Stimulated activated CD4-positive, alpha-beta T cell treated with anti-CD3 and anti-CD28 coated beads, TNF-alpha, amount 100 ng/mL, for 4 hours (primary cell): ENCODE data around the gene SELL.
"Not testable (repeated sequence)": the region's sequence is repeated elsewhere in the genome, so short reads cannot be mapped to it uniquely, and the experiment has no call there.

Source experiments
- DNase-seq, 3 experiments: peaks; one replicate each; pipeline ENCODE4 v3.0.0-alpha.2; 2020; ENCODE audit warnings: low read depth in 3 of 3

Gene SELL

DNA sequence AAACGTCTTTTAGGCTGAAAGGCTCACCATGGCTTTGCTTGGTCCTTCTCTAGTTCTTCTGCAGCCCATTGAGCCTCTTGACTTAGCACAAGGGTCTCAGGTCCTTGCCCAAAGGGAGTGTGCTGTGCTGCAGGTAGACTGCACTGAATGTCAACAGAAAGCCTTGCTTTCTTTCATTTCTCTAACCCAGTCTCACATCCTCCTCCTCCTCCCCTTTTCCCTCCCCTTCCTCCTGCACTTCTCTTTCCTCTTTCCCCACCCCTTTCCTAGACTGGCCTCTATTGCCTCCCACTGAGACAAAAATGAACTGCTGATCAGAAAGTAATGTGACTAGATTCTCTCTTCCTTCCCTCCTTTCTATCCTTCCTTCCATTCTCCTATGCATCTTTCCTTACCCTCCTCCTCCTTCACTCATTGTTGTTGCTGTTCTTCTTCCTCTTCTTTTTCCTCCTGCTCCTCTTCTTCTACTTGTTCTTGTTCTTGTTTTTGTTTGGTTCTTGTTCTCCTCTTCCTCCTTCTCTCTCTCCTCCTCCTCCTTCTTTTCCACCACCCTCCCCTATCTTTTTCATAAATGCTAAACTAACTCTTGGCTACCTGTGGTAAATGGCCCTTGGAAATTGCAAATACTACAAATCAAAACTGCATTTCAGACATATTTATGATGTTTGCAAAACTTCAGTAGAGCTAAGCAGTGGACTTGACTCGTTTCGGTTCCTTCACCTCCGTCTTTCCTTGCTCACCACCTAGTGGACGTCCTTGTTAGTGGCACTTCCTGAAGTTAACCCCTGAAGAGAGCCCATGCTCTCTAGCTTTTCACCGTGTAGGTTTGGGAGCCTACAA is at the start of gene SELL:
Gene SELL (minus strand): TSS at position 152 of the 840 bp plus-strand sequence. CDS start 122 bp downstream, at position 30.
- peak in 2 of 3 experiments; percentile 55 to 64 for DNase-seq

- DNase-seq = no peak
These were observed 47.6 kb upstream of the SELL start for GRCh38 chr1:169759038-169759437.

DNA sequence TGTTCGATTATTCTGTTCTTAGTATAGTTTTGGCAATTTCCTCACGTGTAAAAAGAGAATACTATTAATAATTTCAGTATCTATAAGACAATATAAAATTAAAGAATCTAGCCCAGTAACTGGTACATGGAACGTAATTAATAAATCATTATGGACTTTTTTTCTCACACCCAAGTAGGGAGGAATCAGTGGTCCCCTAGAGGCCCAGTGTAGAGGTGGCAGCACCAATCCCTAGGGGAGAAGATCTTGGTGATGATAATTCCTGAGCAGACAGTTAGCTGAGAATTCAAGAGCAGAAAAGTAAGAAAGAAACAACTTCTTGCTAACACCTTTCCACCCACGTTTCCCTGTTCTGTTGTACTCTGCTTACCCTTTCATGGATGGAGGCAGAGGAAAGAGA is 42.1 kb upstream of the SELL start:
- no peak for DNase-seq

GRCh38 chr1:169750041-169750440 is 38.6 kb upstream of the SELL start:
- DNase-seq = no peak

GRCh38 chr1:169746550-169746949 is 35.1 kb upstream of the SELL start:
- no peak for DNase-seq

DNA sequence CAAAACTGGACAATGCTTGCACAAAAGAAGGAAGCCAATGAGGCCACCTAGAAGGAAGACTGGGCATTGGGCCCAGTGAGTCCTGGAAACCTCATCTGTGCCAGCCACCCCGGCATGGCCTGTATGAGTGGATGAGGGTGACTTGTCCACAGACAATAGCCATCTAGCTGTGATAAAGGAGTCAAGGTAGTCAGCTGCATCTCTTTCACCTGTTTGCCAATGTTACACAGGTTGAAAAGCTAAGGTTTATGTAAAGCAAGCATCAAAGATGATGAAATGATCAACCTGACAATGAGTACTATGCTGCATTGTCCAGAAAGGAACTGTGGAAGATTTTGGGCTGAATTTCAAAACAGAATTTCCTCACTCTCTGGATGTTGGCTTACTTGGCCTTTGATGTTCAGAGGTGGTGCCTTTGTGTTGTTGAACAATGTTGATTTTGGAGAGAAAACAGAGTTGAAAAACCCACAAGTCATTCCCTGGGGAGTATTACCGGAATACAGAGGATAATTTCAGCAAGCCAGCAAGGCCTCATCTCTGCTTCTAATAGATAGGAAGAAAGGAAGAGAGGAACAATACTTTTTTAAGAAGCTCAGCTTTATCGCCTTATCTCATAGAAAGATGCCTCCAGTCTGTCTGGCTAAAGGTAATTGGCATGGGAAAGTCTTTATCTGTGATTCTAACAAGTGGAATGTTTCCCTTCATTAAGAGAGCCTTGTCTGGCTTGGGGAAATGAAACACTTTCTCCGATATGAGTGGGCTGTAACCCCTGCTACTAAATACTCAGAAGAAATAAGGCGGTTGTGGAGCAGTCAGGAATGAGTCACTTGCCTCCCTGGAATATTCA is 33.8 kb upstream of the SELL start:
- no peak for DNase-seq

GRCh38 chr1:169741666-169742394 is 30.4 kb upstream of the SELL start:
- DNase-seq = no peak

DNA sequence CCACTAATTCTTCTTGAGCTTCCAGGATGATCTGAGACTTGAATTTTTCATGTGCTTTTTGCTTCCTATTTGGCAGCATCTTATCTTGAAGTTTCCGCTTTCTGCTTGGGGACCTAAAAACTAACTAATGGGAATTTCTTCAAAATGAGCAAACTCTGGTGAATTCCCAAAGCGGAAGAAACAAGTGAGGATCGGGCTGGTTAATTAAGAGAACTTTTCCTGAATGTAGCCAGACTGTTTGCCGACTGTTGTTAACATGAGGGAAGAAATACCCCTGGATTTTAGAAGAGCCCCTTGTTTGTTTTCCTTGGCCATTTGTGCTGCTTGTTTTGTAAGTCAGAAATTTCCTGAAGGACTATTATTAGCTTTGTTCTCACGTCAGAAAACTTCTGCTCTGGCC is 28.6 kb upstream of the SELL start:
- no peak for DNase-seq

DNA sequence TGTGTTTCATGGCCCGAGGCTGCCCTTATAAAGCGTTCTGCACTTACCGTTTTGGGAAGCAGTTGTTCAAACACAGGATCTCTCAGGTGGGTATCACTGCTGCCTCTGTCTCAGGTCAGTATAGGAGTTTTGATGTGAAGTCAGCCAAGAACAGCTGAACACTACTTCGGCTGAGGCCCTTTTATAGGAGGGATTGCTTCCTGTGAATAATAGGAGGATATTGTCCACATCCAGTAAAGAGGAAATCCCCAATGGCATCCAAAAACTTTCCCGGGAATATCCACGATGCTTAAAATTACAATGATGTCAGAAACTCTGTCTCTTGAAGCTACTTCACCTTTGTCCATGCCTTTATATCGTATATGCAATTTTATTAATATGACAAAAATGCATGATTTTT is 22.5 kb upstream of the SELL start, which contains the start of gene SELE:
Gene SELE (minus strand): TSS at position 156 of the 400 bp plus-strand sequence. CDS start 467 bp downstream, outside the sequence.
- DNase-seq = no peak

- DNase-seq = no peak
These were observed 20.0 kb upstream of the SELL start for GRCh38 chr1:169731446-169731845.

GRCh38 chr1:169729991-169730390 is 18.6 kb upstream of the SELL start:
- no peak for DNase-seq

DNA sequence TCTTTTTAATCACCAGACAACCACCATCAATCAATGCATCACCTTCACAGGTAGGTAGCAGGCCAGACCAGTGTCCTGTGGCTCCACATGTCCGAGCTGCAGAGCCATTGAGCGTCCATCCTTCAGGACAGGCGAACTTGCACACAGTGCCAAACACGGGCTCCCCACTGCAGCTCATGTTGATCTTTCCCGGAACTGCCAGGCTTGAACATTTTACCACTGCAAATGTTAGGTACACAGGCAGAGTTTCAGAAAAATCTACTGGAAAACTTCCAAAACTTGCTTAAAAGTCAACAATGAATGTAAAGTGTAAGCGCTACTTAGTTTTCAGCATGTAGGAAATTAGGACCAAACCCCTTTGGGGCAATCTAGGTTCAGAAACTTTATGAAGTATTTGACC is 15.9 kb upstream of the SELL start:
- no peak for DNase-seq

GRCh38 chr1:169726851-169727250 is 15.4 kb upstream of the SELL start:
- no peak for DNase-seq

GRCh38 chr1:169725930-169726329 is 14.5 kb upstream of the SELL start:
- no peak for DNase-seq

- DNase-seq = no peak
These were observed 12.7 kb upstream of the SELL start for GRCh38 chr1:169724168-169724567.

GRCh38 chr1:169723763-169724162 is 12.3 kb upstream of the SELL start:
- DNase-seq = no peak

DNA sequence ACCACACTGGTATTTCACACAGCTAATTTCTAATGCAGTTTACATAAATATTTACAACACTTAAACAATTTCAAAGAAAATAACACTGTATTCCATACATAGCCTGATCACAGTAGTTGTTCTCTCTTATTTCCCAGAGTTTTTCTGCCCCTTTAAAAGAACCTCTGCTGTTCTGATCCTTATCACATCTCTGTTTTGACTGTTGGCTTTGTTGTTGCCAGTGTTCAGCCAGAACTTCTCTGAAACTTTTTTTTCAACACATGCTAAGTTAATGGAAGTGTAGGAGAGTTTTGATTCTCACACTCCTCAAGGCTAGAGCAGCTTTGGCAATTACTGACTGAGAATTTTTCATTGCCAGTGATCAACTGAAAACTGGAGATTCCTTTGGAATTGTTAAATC is 11.4 kb upstream of the SELL start:
- no peak for DNase-seq

DNA sequence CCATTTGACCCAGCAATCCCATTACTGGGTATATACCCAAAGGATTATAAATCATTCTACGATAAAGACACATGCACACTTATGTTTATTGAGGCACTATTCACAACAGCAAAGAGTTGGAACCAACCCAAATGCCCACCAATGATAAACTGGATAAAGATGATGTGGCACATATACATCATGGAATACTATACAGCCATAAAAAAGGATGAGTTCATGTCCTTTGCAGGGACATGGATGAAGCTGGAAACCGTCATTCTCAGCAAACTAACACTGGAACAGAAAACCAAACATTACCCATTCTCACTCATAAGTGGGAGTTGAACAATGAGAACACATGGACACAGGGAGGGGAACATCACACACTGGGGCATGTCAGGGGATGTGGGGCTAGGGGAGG is 3.7 kb upstream of the SELL start:
- not testable (repeated sequence) for DNase-seq

GRCh38 chr1:169713090-169713489 is 1.7 kb upstream of the SELL start:
- not testable (repeated sequence) for DNase-seq

- no peak for DNase-seq
These were observed 850 bp upstream of the SELL start for GRCh38 chr1:169712309-169712631.

DNA sequence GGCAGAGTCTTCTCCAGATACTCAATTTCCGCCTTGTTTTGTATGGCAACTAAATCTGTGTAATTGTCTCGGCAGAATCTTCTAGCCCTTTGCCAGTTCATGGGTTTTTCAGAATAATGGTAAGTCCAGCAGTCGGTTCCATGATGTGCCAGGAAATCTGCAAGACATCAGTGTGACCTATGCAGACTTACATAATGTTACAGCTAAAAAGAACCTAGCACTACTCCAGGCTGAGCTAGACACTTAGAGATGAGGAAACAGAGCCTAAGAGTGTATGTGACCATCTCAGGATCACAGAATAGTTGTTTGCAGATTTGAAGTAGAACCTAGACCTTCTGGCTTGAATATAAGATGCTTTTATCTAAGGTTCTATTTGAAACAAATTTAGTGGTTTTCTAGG is 2.8 kb downstream of the SELL start:
- DNase-seq = no peak

GRCh38 chr1:169707912-169708604 is 3.4 kb downstream of the SELL start:
- DNase-seq = no peak
